SU-DHL-6 (cell line): Measurements from ENCODE around the gene PFDN1.

Source experiments
- CTCF ChIP-seq: fragments of 200-600 bp; sonication (generic); IDR thresholded peaks from one replicate; pipeline ENCODE4 v1.5.1; 2017; ENCODE audit warnings: antibody characterized with exemption, mild to moderate bottlenecking, low read length, moderate library complexity; ENCODE audit not compliant: insufficient read depth, poor library complexity, severe bottlenecking
- EZH2phosphoT487 ChIP-seq: fragments of 200-600 bp; sonication (generic), shearing (Covaris generic); conservative IDR thresholded peaks from 2 replicates; pipeline ENCODE4 v1.6.1; 2018; ENCODE audit warnings: mild to moderate bottlenecking, antibody characterized with exemption, low read length, moderate library complexity, mixed read lengths

DNA sequence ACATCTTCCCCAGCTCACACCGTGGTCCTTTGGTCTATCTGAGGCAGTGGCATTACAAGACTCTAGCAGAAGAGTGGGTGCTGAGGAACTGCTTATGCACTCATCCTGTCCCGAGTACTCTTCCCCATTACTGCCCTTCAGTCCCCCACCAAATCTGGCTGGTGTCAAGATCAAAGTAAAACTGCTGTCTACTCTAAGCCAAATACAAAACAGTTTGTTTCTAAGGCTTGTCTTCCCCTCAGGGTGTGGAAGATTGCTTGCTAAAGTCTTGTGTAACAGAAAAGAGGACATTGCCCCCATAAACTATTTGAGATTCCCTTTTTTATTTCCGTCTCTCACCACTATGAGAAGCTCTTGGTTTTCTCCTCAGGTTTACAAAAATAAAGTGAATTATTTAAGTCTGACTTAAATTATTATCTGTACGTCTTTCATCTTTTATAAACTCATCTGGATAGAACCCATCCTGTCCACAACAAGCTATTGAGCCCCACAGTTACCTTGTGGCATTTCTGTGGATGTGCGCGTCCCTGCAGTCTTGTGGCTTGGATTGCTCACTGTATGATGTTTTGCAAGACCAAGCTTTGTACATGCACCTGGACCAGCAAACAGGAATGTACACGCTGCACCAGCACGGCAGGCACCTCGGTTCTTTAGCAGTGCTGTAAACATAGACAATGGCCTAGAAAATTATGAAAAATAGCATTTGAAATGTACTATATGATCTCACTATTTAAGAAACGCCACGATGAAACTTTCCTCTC is 66.9 kb downstream of the PFDN1 start:
- TF ChIP-seq CTCF (no peak), EZH2phosphoT487 (no peak)
